GM23248 (cell line): Measurements from ENCODE around the gene ITGB3BP. TPM values are rescaled to one million over a fixed set of nuclear protein-coding genes. Genes with fewer than 3 reads are reported as not detected.
A peak's percentile ranks its signal among the peaks of the same experiment; 100 is the strongest.

Source experiments
- DNase-seq: peaks from one replicate; pipeline ENCODE4 v3.0.0-alpha.2; 2015
- H2AFZ ChIP-seq: fragments of 200-600 bp; sonication (generic); 2 replicates; pipeline ENCODE4 v1.6.1; 2016; ENCODE audit warnings: antibody characterized with exemption
- H3F3A ChIP-seq: fragments of 200-600 bp; sonication (generic); 2 replicates; pipeline ENCODE4 v1.6.1; 2016; ENCODE audit warnings: mild to moderate bottlenecking, antibody characterized with exemption, mixed run types; ENCODE audit not compliant: insufficient read depth
- H3K27ac ChIP-seq: fragments of 200-600 bp; sonication (generic); 2 replicates; pipeline ENCODE4 v1.5.1; 2016; ENCODE audit warnings: mild to moderate bottlenecking
- H3K27me3 ChIP-seq: fragments of 200-600 bp; sonication (generic); replicated peaks from 2 replicates; pipeline ENCODE4 v1.6.1; 2016; ENCODE audit warnings: mild to moderate bottlenecking; ENCODE audit not compliant: insufficient read depth
- H3K36me3 ChIP-seq: fragments of 200-600 bp; sonication (generic); 2 replicates; pipeline ENCODE4 v1.6.1; 2016; ENCODE audit warnings: low read depth, mild to moderate bottlenecking
- H3K4me1 ChIP-seq: fragments of 200-600 bp; sonication (generic); 2 replicates; pipeline ENCODE4 v1.6.1; 2016; ENCODE audit warnings: mild to moderate bottlenecking; ENCODE audit not compliant: insufficient read depth
- H3K4me2 ChIP-seq: fragments of 200-600 bp; sonication (generic); one replicate; pipeline ENCODE4 v1.6.1; 2016; ENCODE audit warnings: mild to moderate bottlenecking; ENCODE audit not compliant: unreplicated experiment
- H3K4me3 ChIP-seq: fragments of 200-600 bp; sonication (generic); 2 replicates; pipeline ENCODE4 v1.5.1; 2016; ENCODE audit warnings: mild to moderate bottlenecking
- H3K79me2 ChIP-seq: fragments of 200-600 bp; sonication (generic); 2 replicates; pipeline ENCODE4 v1.6.1; 2016; ENCODE audit warnings: mild to moderate bottlenecking; ENCODE audit not compliant: insufficient read depth
- H3K9ac ChIP-seq: fragments of 200-600 bp; sonication (generic); 2 replicates; pipeline ENCODE4 v1.6.1; 2016; ENCODE audit warnings: mild to moderate bottlenecking
- H3K9me2 ChIP-seq: fragments of 200-600 bp; sonication (generic); 2 replicates; pipeline ENCODE4 v1.6.1; 2016; ENCODE audit warnings: mixed run types, mild to moderate bottlenecking, moderate library complexity; ENCODE audit not compliant: insufficient read depth
- H3K9me3 ChIP-seq: fragments of 200-600 bp; sonication (generic); one replicate; pipeline ENCODE4 v1.6.1; 2017; ENCODE audit warnings: low read depth
- H4K20me1 ChIP-seq: fragments of 200-600 bp; sonication (generic); 2 replicates; pipeline ENCODE4 v1.6.0; 2016; ENCODE audit not compliant: insufficient read depth
- EZH2 ChIP-seq: fragments of 200-600 bp; sonication (generic); IDR thresholded peaks from 2 replicates; pipeline ENCODE4 v1.6.1; 2018; ENCODE audit warnings: antibody characterized with exemption, mild to moderate bottlenecking; ENCODE audit not compliant: insufficient read depth, poor library complexity, severe bottlenecking
- EZH2phosphoT487 ChIP-seq: fragments of 200-600 bp; sonication (generic); IDR thresholded peaks from 2 replicates; pipeline ENCODE4 v1.6.1; 2018; ENCODE audit warnings: antibody characterized with exemption, moderate library complexity, mild to moderate bottlenecking, low read depth; ENCODE audit not compliant: insufficient read depth
- WGBS, 2 experiments: methylation state at CpG; one replicate each; pipeline ENCODE4 v1.1.6; 2015 to 2017; ENCODE audit warnings: low lambda C conversion rate in 2 of 2, low coverage in 1 of 2; ENCODE audit errors: missing lambda C conversion rate in 2 of 2; 5-methylcytosine and 5-hydroxymethylcytosine counted together
- in situ Hi-C: fragments of 300-500 bp; cut with MboI; formaldehyde crosslinking; loops from 2 replicates; pipeline ENCODE4 v1.15.0; 2020
- polyA plus RNA-seq: library from polyadenylated mRNA; unstranded; fragments of >200 nt; fragmentation: Nextera tagmentation; extraction: Ambion mirVana; gene quantifications from 2 replicates; pipeline ENCODE4 v1.2.1, GENCODE V29; 2016
- total RNA-seq: library from RNA; depleted of rRNA; stranded (reverse); fragments of >200 nt; shearing (Covaris generic); gene quantifications from 2 replicates; pipeline ENCODE4 v1.2.3, GENCODE V29; 2014

The ITGB3BP gene
- total and polyA plus RNA-seq, 2 experiments from 2014 or later = 10.3 to 26.1 TPM

DNA sequence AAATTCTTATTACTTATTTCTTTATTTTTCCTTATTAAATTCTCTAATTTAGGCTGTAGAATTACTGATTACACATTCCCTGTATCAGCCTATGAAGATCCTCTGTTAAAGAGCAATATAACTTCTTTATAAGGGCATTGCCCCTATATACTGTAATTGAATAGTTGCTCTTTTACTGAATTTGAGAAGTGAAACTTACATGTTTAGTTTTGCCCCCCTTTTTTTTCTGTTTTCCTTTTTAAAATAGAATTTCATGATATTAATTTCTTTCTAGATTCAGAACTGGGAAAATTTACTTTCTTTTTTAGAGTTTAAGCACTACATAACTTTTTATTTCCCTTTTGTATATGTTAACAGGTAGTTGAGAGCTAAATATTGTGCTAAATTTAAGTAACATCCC is 40.7 kb upstream of the ITGB3BP start:
- DNase-seq = no peak
- no peaks in the 10 kb centered on the region for H3K36me3 ChIP-seq
- in situ Hi-C loops = no loop called here
- H3F3A ChIP-seq = no peaks in the 10 kb centered on the region
- no peaks in the 10 kb centered on the region for H3K27me3 ChIP-seq
- no peak overlapping the region for H3K4me3 ChIP-seq
- no peaks in the 10 kb centered on the region for H3K9me2 ChIP-seq
- TF ChIP-seq EZH2phosphoT487 (no peak), EZH2 (no peak)
- no peak overlapping the region for H3K4me2 ChIP-seq
- no peak overlapping the region for H2AFZ ChIP-seq
- no peaks in the 10 kb centered on the region for H3K9me3 ChIP-seq
- H3K79me2 ChIP-seq = no peaks in the 10 kb centered on the region
- no peaks in the 10 kb centered on the region for H4K20me1 ChIP-seq
- H3K27ac ChIP-seq = no peak overlapping the region
- H3K9ac ChIP-seq = no peak overlapping the region
- H3K4me1 ChIP-seq = no peaks in the 10 kb centered on the region

DNA sequence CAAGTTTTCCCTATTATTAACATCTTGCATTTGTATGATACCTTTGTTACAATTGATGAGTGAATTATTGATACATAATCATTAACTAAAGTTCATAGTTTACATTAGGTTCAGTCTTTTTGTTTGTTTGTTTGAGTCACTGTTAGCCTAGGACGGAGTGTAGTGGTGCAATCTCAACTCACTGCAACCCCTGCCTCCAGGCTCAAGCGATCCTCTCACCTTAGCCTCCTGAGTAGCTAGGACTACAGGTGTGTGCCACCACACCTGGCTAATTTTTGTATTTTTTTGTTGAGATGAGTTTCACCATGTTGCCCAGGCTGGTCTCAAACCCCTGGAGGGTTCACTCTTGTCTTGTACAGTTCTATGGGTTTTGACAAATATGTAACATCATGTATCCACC is 36.3 kb upstream of the ITGB3BP start:
- no peak overlapping the region for H3K4me3 ChIP-seq
- no peaks in the 10 kb centered on the region for H3K79me2 ChIP-seq
- H3K9me3 ChIP-seq = no peaks in the 10 kb centered on the region
- H3K4me2 ChIP-seq = no peak overlapping the region
- no peaks in the 10 kb centered on the region for H3K4me1 ChIP-seq
- H3K36me3 ChIP-seq = no peaks in the 10 kb centered on the region
- no peak overlapping the region for H3K9ac ChIP-seq
- H3K27me3 ChIP-seq = no peaks in the 10 kb centered on the region
- 97 to 98% methylated on average over 2 of the region's 2 CpGs for WGBS, 2 experiments
- DNase-seq = no peak
- no peak for TF ChIP-seq EZH2
- no peak for TF ChIP-seq EZH2phosphoT487
- H4K20me1 ChIP-seq = no peaks in the 10 kb centered on the region
- in situ Hi-C loops = no loop called here
- H3K27ac ChIP-seq = no peak overlapping the region
- no peak overlapping the region for H2AFZ ChIP-seq
- no peaks in the 10 kb centered on the region for H3F3A ChIP-seq
- no peaks in the 10 kb centered on the region for H3K9me2 ChIP-seq

DNA sequence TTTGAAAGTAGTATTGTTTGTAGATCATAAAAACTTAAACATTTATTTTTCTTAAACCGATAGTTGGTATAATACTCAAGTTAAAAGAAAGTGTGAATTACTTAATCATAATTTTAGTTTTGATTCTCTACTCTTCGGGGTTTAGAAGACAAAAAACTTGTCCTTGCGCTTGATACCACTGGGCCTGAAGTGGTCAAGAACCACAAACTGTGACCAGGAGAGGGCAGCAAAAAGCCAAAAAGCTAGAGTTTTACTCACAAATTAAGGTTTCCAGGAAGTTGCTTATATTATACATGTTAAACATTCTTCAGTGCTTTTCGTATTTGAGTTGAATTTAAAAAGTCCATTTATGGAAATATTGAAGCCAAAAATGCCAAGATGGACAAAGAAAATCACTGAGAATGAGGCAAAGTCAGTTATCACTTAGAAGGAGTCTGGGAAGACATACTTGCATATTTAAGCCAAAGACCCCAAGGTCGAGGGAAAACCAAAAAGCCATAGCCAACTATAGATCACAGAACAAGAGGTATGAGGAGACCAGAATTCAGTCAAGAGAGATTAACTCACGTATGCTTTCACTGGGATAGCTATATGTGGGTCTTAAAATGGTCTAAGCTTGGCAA is 34.5 kb upstream of the ITGB3BP start:
- in situ Hi-C loops = no loop called here

DNA sequence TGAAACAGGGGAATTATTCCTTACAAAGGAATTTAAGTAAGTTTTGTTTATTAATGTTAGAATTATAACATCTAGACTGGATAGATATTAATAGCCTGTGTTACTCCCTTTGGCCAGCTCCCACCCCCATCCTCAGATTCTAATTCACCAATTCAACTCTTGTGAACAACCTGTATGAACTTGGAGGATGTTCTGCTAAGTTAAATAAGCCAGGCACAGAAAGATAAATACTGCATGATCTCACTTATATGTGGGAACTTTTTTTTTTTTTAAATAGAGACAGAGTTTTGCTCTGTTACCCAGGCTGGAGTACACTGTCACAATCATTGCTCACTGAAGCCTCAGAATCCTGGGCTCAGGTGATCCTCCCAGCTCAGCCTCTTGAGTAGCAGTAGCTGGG is 32.5 kb upstream of the ITGB3BP start:
- no peak for DNase-seq
- H3K4me2 ChIP-seq = no peak overlapping the region
- no peak overlapping the region for H3K4me3 ChIP-seq
- in situ Hi-C loops = no loop called here
- H3K9ac ChIP-seq = no peak overlapping the region
- no peaks in the 10 kb centered on the region for H3K9me3 ChIP-seq
- no peaks in the 10 kb centered on the region for H3F3A ChIP-seq
- H3K36me3 ChIP-seq = no peaks in the 10 kb centered on the region
- no peaks in the 10 kb centered on the region for H3K4me1 ChIP-seq
- H4K20me1 ChIP-seq = no peaks in the 10 kb centered on the region
- H3K27me3 ChIP-seq = no peaks in the 10 kb centered on the region
- TF ChIP-seq EZH2phosphoT487 = no peak
- TF ChIP-seq EZH2 = no peak
- H3K9me2 ChIP-seq = no peaks in the 10 kb centered on the region
- no peaks in the 10 kb centered on the region for H3K79me2 ChIP-seq
- H3K27ac ChIP-seq = no peak overlapping the region
- no peak overlapping the region for H2AFZ ChIP-seq

More for the DNA sequence above, 34.5 kb upstream of the ITGB3BP start:
- Histone ChIP-seq H3K27ac (no peak overlapping the region), H3K36me3 (no peaks in the 10 kb centered on the region), H2AFZ (peak overlapping the region; percentile 61), H4K20me1 (no peaks in the 10 kb centered on the region), H3K9ac (no peak overlapping the region), H3K9me3 (no peaks in the 10 kb centered on the region), H3K4me1 (no peaks in the 10 kb centered on the region), H3K27me3 (no peaks in the 10 kb centered on the region), H3K4me3 (no peak overlapping the region), H3K79me2 (no peaks in the 10 kb centered on the region), H3K4me2 (no peak overlapping the region), H3K9me2 (no peaks in the 10 kb centered on the region), H3F3A (no peaks in the 10 kb centered on the region)
- TF ChIP-seq EZH2 = no peak
- no peak for TF ChIP-seq EZH2phosphoT487
- 60% methylated on average over 6 of the region's 6 CpGs for WGBS, 2 experiments
- peak; percentile 68 for DNase-seq

DNA sequence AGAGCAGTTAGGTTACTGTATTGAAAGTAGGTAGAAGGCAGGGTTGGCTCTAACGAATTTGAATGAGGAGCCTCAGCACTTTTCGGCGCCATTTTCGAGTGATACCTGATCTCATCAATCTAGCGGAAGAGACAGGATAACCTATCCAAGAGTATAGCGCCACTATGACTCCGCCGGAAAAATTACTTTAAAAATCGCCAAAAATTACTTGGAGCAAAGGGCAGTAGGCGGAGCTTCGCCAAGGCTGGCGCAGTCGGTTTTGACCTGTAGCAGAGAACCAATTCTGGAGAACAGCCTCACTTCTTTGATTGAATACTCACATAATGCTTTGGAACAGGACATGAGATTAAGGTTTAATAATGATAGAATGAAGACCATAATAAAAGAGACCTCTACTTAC is 25.9 kb upstream of the ITGB3BP start:
- in situ Hi-C loops = no loop called here

More for the DNA sequence above, 25.9 kb upstream of the ITGB3BP start:
- Histone ChIP-seq H3K79me2 (no peaks in the 10 kb centered on the region), H3K4me2 (no peak overlapping the region), H3K4me3 (no peak overlapping the region), H3K4me1 (peaks cover 7% of the 10 kb centered on the region; the same call in 1 of the 2 replicates), H3K9me2 (no peaks in the 10 kb centered on the region), H3K27ac (no peak overlapping the region), H3F3A (0 out of 2 replicates have a peak, but pooled peaks cover 5% of the 10 kb centered on the region), H3K27me3 (no peaks in the 10 kb centered on the region), H3K36me3 (no peaks in the 10 kb centered on the region), H3K9me3 (no peaks in the 10 kb centered on the region), H4K20me1 (no peaks in the 10 kb centered on the region), H3K9ac (no peak overlapping the region), H2AFZ (no peak overlapping the region)
- 94 to 95% methylated on average over 13 of the region's 13 CpGs for WGBS, 2 experiments
- DNase-seq = no peak
- TF ChIP-seq EZH2phosphoT487 (no peak), EZH2 (no peak)
